Measurements from ENCODE around the gene PUM2.

GRCh38 chr2:20212459-20212870, 138.2 kb downstream of the PUM2 start:
- TF ChIP-seq, protein P1, sequence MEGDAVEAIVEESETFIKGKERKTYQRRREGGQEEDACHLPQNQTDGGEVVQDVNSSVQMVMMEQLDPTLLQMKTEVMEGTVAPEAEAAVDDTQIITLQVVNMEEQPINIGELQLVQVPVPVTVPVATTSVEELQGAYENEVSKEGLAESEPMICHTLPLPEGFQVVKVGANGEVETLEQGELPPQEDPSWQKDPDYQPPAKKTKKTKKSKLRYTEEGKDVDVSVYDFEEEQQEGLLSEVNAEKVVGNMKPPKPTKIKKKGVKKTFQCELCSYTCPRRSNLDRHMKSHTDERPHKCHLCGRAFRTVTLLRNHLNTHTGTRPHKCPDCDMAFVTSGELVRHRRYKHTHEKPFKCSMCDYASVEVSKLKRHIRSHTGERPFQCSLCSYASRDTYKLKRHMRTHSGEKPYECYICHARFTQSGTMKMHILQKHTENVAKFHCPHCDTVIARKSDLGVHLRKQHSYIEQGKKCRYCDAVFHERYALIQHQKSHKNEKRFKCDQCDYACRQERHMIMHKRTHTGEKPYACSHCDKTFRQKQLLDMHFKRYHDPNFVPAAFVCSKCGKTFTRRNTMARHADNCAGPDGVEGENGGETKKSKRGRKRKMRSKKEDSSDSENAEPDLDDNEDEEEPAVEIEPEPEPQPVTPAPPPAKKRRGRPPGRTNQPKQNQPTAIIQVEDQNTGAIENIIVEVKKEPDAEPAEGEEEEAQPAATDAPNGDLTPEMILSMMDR (IDR thresholded peaks at IDR 0.05 in 2 of 3, conservative IDR thresholded peaks at IDR 0.05 in 1 of 3; ENCODE audit: borderline replicate concordance in 1 of 3, insufficient read depth in 1 of 3, low read depth in 2 of 3, low read length in 2 of 3): no peak
- TF ChIP-seq, protein P2, sequence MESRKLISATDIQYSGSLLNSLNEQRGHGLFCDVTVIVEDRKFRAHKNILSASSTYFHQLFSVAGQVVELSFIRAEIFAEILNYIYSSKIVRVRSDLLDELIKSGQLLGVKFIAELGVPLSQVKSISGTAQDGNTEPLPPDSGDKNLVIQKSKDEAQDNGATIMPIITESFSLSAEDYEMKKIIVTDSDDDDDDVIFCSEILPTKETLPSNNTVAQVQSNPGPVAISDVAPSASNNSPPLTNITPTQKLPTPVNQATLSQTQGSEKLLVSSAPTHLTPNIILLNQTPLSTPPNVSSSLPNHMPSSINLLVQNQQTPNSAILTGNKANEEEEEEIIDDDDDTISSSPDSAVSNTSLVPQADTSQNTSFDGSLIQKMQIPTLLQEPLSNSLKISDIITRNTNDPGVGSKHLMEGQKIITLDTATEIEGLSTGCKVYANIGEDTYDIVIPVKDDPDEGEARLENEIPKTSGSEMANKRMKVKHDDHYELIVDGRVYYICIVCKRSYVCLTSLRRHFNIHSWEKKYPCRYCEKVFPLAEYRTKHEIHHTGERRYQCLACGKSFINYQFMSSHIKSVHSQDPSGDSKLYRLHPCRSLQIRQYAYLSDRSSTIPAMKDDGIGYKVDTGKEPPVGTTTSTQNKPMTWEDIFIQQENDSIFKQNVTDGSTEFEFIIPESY (IDR thresholded peaks at IDR 0.05; ENCODE audit: extremely low read depth, insufficient replicate concordance, low read length): no peak
- no peak for TF ChIP-seq POLR2AphosphoS5 (IDR thresholded peaks at IDR 0.05; ENCODE audit: low read depth, low read length)
- TF ChIP-seq MAX (IDR thresholded peaks at IDR 0.05): no peak
- no peak for TF ChIP-seq POLR2A (IDR thresholded peaks at IDR 0.05; ENCODE audit: borderline replicate concordance, extremely low read depth, insufficient read depth, insufficient read length)
- TF ChIP-seq, protein P3, sequence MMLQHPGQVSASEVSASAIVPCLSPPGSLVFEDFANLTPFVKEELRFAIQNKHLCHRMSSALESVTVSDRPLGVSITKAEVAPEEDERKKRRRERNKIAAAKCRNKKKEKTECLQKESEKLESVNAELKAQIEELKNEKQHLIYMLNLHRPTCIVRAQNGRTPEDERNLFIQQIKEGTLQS (IDR thresholded peaks at IDR 0.05): no peak
- TF ChIP-seq EZH2 (IDR thresholded peaks at IDR 0.05): no peak
- no peak for TF ChIP-seq SRF (IDR thresholded peaks at IDR 0.05; ENCODE audit: low read depth)
- no peak for TF ChIP-seq CBX3 (IDR thresholded peaks at IDR 0.05; ENCODE audit: low read depth)
- TF ChIP-seq RAD21 (IDR thresholded peaks at IDR 0.05; ENCODE audit: low read depth): no peak
- TF ChIP-seq EZH2phosphoT487 (IDR thresholded peaks at IDR 0.05; ENCODE audit: borderline replicate concordance): no peak

Measured in HCT116 (cell line).